A673 (cell line): Measurements from ENCODE around the gene SMYD1.

Experiments
- EZH2 ChIP-seq: fragments of 200-600 bp; sonication (generic); IDR thresholded peaks from 2 replicates; pipeline ENCODE4 v1.6.1; 2017; ENCODE audit warnings: borderline replicate concordance, low read depth, mild to moderate bottlenecking, mixed read lengths, antibody characterized with exemption, low read length; ENCODE audit not compliant: poor library complexity, severe bottlenecking
- TF ChIP-seq, protein P1 (sequence below): fragments of 300-800, 200-600 bp; sonication (generic); conservative IDR thresholded peaks from 2 replicates; pipeline ENCODE4 v1.5.1; 2017; ENCODE audit warnings: low read depth, mild to moderate bottlenecking, antibody characterized with exemption, low read length, moderate library complexity, mixed read lengths

GRCh38 chr2:88022669-88022921, 45.0 kb upstream of the SMYD1 start:
- TF ChIP-seq, protein P1, sequence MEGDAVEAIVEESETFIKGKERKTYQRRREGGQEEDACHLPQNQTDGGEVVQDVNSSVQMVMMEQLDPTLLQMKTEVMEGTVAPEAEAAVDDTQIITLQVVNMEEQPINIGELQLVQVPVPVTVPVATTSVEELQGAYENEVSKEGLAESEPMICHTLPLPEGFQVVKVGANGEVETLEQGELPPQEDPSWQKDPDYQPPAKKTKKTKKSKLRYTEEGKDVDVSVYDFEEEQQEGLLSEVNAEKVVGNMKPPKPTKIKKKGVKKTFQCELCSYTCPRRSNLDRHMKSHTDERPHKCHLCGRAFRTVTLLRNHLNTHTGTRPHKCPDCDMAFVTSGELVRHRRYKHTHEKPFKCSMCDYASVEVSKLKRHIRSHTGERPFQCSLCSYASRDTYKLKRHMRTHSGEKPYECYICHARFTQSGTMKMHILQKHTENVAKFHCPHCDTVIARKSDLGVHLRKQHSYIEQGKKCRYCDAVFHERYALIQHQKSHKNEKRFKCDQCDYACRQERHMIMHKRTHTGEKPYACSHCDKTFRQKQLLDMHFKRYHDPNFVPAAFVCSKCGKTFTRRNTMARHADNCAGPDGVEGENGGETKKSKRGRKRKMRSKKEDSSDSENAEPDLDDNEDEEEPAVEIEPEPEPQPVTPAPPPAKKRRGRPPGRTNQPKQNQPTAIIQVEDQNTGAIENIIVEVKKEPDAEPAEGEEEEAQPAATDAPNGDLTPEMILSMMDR = no peak
- no peak for TF ChIP-seq EZH2
